OCI-LY7 (cell line): Measurements from ENCODE around the gene OSBP2. TPM values are rescaled to one million over a fixed set of nuclear protein-coding genes. Genes with fewer than 3 reads are reported as not detected.

Experiments
- BruUV-seq: library from RNA; stranded (reverse); fragments of 400-500 nt; replicated peaks from 2 replicates; lab custom pipeline; 2021; lab: Mats Ljungman, UMichigan
- CTCF ChIA-PET: fragments of 300-600 bp; sonication (Branson Sonifier 250); formaldehyde crosslinking; loops from one replicate; lab custom pipeline; 2022; ENCODE audit warnings: antibody characterized with exemption; ENCODE audit not compliant: unreplicated experiment; lab: Charles Lee
- POLR2A ChIA-PET: fragments of 300-600 bp; sonication (Branson Sonifier 250); formaldehyde crosslinking; loops from one replicate; lab custom pipeline; 2022; ENCODE audit warnings: antibody characterized with exemption; lab: Charles Lee
- DNase-seq: peaks from one replicate; pipeline ENCODE4 v3.0.0-alpha.2; 2015; ENCODE audit warnings: low spot score
- H2AFZ ChIP-seq: fragments of 200-600 bp; sonication (generic), shearing (Covaris generic); 2 replicates; pipeline ENCODE4 v1.6.1; 2014; ENCODE audit warnings: mild to moderate bottlenecking, antibody characterized with exemption, low read length, moderate library complexity
- H3K27ac ChIP-seq: fragments of 200-600 bp; sonication (generic); 2 replicates; pipeline ENCODE4 v1.5.1; 2014; ENCODE audit warnings: mixed run types, low read depth, mild to moderate bottlenecking, moderate library complexity, low read length, inconsistent platforms; ENCODE audit not compliant: poor library complexity, severe bottlenecking
- H3K36me3 ChIP-seq: fragments of 200-600 bp; sonication (generic); 2 replicates; pipeline ENCODE4 v1.6.1; 2014; ENCODE audit warnings: mild to moderate bottlenecking, antibody characterized with exemption, low read length, moderate library complexity, mixed read lengths; ENCODE audit not compliant: insufficient read depth
- H3K4me1 ChIP-seq: fragments of 200-600 bp; sonication (generic); 2 replicates; pipeline ENCODE4 v1.5.1; 2014; ENCODE audit warnings: mild to moderate bottlenecking, low read length; ENCODE audit not compliant: insufficient read depth, poor library complexity, severe bottlenecking
- H3K4me2 ChIP-seq: fragments of 200-600 bp; sonication (generic); 2 replicates; pipeline ENCODE4 v1.6.1; 2014; ENCODE audit warnings: mild to moderate bottlenecking, low read length
- H3K4me3 ChIP-seq: fragments of 200-600 bp; sonication (generic); 2 replicates; pipeline ENCODE4 v1.5.1; 2014; ENCODE audit warnings: mild to moderate bottlenecking, low read depth, low read length; ENCODE audit not compliant: poor library complexity, severe bottlenecking
- H3K79me2 ChIP-seq: fragments of 200-600 bp; sonication (generic); 2 replicates; pipeline ENCODE4 v1.6.1; 2016; ENCODE audit warnings: low read depth, mild to moderate bottlenecking, low read length, moderate library complexity, mixed read lengths; ENCODE audit not compliant: insufficient read depth
- H3K9me2 ChIP-seq: fragments of 200-600 bp; sonication (generic); 2 replicates; pipeline ENCODE4 v1.6.1; 2016; ENCODE audit warnings: mild to moderate bottlenecking, low read length, mixed read lengths; ENCODE audit not compliant: insufficient read depth
- H3K9me3 ChIP-seq: fragments of 200-600 bp; sonication (generic); 2 replicates; pipeline ENCODE4 v1.6.1; 2014; ENCODE audit warnings: mild to moderate bottlenecking, mixed run types, low read length, mixed read lengths
- H4K20me1 ChIP-seq: fragments of 200-600 bp; sonication (generic); 2 replicates; pipeline ENCODE4 v1.6.1; 2014; ENCODE audit warnings: mild to moderate bottlenecking, antibody characterized with exemption, low read length, moderate library complexity, mixed read lengths; ENCODE audit not compliant: insufficient read depth
- CTCF ChIP-seq: fragments of 200-600 bp; sonication (generic); conservative IDR thresholded peaks from 2 replicates; pipeline ENCODE4 v1.5.1; 2014; ENCODE audit warnings: mild to moderate bottlenecking, antibody characterized with exemption, low read length, moderate library complexity, mixed read lengths
- EZH2phosphoT487 ChIP-seq: fragments of 200-600 bp; sonication (generic); IDR thresholded peaks from 2 replicates; pipeline ENCODE4 v1.6.1; 2018; ENCODE audit warnings: low read depth, borderline replicate concordance, mild to moderate bottlenecking, mixed run types, antibody characterized with exemption, low read length, moderate library complexity, mixed read lengths
- intact Hi-C: fragments of 100-400 bp; cut with micrococcal nuclease; formaldehyde crosslinking; loops from one replicate; pipeline ENCODE4 v1.10.0; 2022; ENCODE audit not compliant: unreplicated experiment
- total RNA-seq, 2 experiments: library from RNA; depleted of rRNA in 1 of 2; stranded (reverse); fragments of >200 nt in 1 of 2; shearing (Covaris generic) in 1 of 2; gene quantifications; 2 replicates each; pipeline ENCODE4 v1.2.3, GENCODE V29; 2014 to 2022

The OSBP2 gene
- total RNA-seq, 2 experiments from 2014 or later, result 0.19 to 0.34 TPM

DNA sequence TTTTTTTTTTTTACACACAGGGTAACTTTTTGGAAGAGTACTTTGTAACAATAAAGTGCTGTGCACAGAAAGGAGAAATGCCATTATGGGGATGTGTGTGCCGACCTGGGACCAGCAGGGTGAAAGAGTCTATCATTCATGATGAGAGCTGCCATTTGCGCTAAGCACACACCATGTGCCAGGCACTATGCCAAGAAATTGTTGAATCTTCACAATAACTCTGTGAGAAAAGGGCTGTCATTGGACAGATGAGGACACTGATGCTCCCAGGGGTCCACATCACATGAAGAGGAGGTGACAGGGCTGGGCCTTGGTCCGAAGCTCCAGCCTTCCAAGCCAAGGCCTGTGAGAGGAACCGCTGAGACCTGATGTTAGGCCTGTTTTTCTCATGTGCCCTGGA, 32.6 kb upstream of the OSBP2 start:
- intact Hi-C loops, result no loop called here
- no peak for DNase-seq
- ChIA-PET CTCF (no interaction called here), POLR2A (interaction anchor here (0.6 kb wide), 1 partner anchor 49 kb away, joined by 3 read pairs; no protein-coding TSS in a partner anchor)
- Histone ChIP-seq H3K36me3 (no peaks in the 10 kb centered on the region), H3K9me3 (no peaks in the 10 kb centered on the region), H3K27ac (no peak overlapping the region), H3K9me2 (no peaks in the 10 kb centered on the region), H4K20me1 (no peaks in the 10 kb centered on the region), H3K4me1 (peaks cover 4% of the 10 kb centered on the region), H3K4me3 (no peak overlapping the region), H3K79me2 (no peaks in the 10 kb centered on the region), H3K4me2 (no peak overlapping the region), H2AFZ (no peak overlapping the region)
- TF ChIP-seq EZH2phosphoT487 (no peak), CTCF (no peak)
- BruUV-seq, result no TSS peak

- no TSS peak for BruUV-seq
- intact Hi-C loops, result no loop called here
- Histone ChIP-seq H3K4me1 (peaks cover 8% of the 10 kb centered on the region), H3K9me3 (no peaks in the 10 kb centered on the region), H3K4me3 (no peak overlapping the region), H3K27ac (no peak overlapping the region), H3K79me2 (no peaks in the 10 kb centered on the region), H3K4me2 (no peak overlapping the region), H4K20me1 (no peaks in the 10 kb centered on the region), H3K9me2 (no peaks in the 10 kb centered on the region), H2AFZ (no peak overlapping the region), H3K36me3 (no peaks in the 10 kb centered on the region)
- CTCF ChIA-PET, result no interaction called here
- no peak for TF ChIP-seq EZH2phosphoT487
- no peak for TF ChIP-seq CTCF
- no peak for DNase-seq
- POLR2A ChIA-PET, result no interaction called here
Measured at GRCh38 chr22:30664798-30665197, 29.9 kb upstream of the OSBP2 start.

DNA sequence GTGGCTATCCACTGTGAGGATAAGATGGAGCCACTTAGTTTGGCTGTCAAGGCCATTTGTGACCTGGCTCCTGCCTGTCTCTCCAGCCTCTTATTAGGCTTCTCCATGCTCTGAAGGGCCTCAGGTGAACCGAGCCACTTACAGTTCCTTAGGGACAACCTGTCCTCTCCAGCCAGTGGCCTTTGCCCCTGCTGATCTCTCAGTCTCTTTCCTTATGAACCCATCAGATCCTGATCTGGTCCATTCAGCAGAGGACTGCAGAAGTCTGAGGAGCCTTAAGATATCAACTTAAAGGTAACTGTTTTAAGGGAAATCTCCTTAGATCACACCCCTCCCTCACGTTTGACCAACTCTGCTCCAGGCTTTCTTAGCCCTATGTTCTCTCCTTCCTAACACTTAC, 29.4 kb upstream of the OSBP2 start:
- H2AFZ ChIP-seq, result no peak overlapping the region
- TF ChIP-seq CTCF, result no peak
- no peak for TF ChIP-seq EZH2phosphoT487
- no TSS peak for BruUV-seq
- peaks cover 8% of the 10 kb centered on the region for H3K4me1 ChIP-seq
- H3K9me3 ChIP-seq, result no peaks in the 10 kb centered on the region
- no peaks in the 10 kb centered on the region for H3K9me2 ChIP-seq
- no peak for DNase-seq
- POLR2A ChIA-PET, result no interaction called here
- no peaks in the 10 kb centered on the region for H3K79me2 ChIP-seq
- H3K4me3 ChIP-seq, result no peak overlapping the region
- CTCF ChIA-PET, result no interaction called here
- H3K4me2 ChIP-seq, result no peak overlapping the region
- H3K36me3 ChIP-seq, result no peaks in the 10 kb centered on the region
- H3K27ac ChIP-seq, result no peak overlapping the region
- intact Hi-C loops, result no loop called here
- H4K20me1 ChIP-seq, result no peaks in the 10 kb centered on the region
